Astrocyte of the cerebellum (primary cell): ENCODE measurements around the gene ZC3HAV1.

ENCODE experiments used
- DNase-seq: peaks from one replicate; pipeline ENCODE4 v3.0.0-alpha.2; 2011; ENCODE audit warnings: low read depth
- H3K4me3 ChIP-seq: 2 replicates; pipeline ENCODE4 v1.5.1; 2011; ENCODE audit warnings: mild to moderate bottlenecking, low read depth, low read length, moderate library complexity
- CTCF ChIP-seq: IDR thresholded peaks from 2 replicates; pipeline ENCODE4 v1.5.1; 2012; ENCODE audit warnings: low read length, low read depth, moderate library complexity, mild to moderate bottlenecking; ENCODE audit errors: missing control alignments
- in situ Hi-C: cut with HindIII; loops from 2 replicates; pipeline ENCODE4 v1.10.0; 2017; ENCODE audit warnings: low sequenced_read_pairs

ZC3HAV1 gene

GRCh38 chr7:139049111-139049510 lies 60.4 kb downstream of the ZC3HAV1 start:
- no peak overlapping the region for H3K4me3 ChIP-seq
- no peak for TF ChIP-seq CTCF
- no peak for DNase-seq
- in situ Hi-C loops = no loop called here

- H3K4me3 ChIP-seq = no peak overlapping the region
- in situ Hi-C loops = no loop called here
- TF ChIP-seq CTCF = no peak
- no peak for DNase-seq
Observed at GRCh38 chr7:139047970-139048369, 61.5 kb downstream of the ZC3HAV1 start.

- in situ Hi-C loops = no loop called here
- H3K4me3 ChIP-seq = no peak overlapping the region
- no peak for DNase-seq
- no peak for TF ChIP-seq CTCF
Observed at GRCh38 chr7:139046143-139046542, 63.4 kb downstream of the ZC3HAV1 start.

- TF ChIP-seq CTCF = no peak
- in situ Hi-C loops = no loop called here
- no peak for DNase-seq
- no peak overlapping the region for H3K4me3 ChIP-seq
Observed at GRCh38 chr7:139044813-139045794, 64.4 kb downstream of the ZC3HAV1 start.

GRCh38 chr7:139043823-139044812 lies 65.4 kb downstream of the ZC3HAV1 start:
- DNase-seq = no peak
- H3K4me3 ChIP-seq = no peak overlapping the region
- TF ChIP-seq CTCF = no peak
- in situ Hi-C loops = no loop called here

GRCh38 chr7:139041378-139042085 lies 68.0 kb downstream of the ZC3HAV1 start:
- no peak for DNase-seq
- H3K4me3 ChIP-seq = no peak overlapping the region
- TF ChIP-seq CTCF = no peak
- in situ Hi-C loops = no loop called here
